GM12873 (cell line): ENCODE results near the gene GNPTAB.

ENCODE experiments used
- TF ChIP-seq, protein P1 (sequence below): IDR thresholded peaks from 2 replicates; pipeline ENCODE4 v1.5.1; 2012; ENCODE audit warnings: low read depth, mild to moderate bottlenecking, moderate library complexity, low read length, control low read depth; ENCODE audit not compliant: insufficient read depth; ENCODE audit errors: missing control alignments

The GNPTAB gene

GRCh38 chr12:101727098-101727497 is 103.7 kb downstream of the GNPTAB start:
- TF ChIP-seq, protein P1, sequence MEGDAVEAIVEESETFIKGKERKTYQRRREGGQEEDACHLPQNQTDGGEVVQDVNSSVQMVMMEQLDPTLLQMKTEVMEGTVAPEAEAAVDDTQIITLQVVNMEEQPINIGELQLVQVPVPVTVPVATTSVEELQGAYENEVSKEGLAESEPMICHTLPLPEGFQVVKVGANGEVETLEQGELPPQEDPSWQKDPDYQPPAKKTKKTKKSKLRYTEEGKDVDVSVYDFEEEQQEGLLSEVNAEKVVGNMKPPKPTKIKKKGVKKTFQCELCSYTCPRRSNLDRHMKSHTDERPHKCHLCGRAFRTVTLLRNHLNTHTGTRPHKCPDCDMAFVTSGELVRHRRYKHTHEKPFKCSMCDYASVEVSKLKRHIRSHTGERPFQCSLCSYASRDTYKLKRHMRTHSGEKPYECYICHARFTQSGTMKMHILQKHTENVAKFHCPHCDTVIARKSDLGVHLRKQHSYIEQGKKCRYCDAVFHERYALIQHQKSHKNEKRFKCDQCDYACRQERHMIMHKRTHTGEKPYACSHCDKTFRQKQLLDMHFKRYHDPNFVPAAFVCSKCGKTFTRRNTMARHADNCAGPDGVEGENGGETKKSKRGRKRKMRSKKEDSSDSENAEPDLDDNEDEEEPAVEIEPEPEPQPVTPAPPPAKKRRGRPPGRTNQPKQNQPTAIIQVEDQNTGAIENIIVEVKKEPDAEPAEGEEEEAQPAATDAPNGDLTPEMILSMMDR, result no peak

DNA sequence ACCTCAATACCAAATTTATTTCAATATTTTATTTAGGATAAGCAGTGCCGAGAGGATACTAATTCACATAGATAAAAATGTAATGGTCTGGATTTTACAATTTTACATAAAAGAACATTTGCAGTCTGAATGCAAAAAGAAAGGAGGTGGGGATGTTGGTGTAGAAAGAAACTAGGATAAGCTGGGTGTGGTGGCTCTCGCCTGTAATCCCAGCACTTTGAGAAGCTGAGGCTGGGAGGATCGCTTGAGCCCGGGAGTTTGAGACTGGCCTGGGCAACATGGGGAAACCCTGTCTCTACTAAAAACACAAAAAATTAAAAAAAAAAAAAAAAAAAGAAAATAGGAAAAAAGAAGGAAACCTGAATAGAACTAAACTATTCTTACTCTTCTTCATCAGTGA is 108.4 kb downstream of the GNPTAB start:
- TF ChIP-seq, protein P1, result no peak

DNA sequence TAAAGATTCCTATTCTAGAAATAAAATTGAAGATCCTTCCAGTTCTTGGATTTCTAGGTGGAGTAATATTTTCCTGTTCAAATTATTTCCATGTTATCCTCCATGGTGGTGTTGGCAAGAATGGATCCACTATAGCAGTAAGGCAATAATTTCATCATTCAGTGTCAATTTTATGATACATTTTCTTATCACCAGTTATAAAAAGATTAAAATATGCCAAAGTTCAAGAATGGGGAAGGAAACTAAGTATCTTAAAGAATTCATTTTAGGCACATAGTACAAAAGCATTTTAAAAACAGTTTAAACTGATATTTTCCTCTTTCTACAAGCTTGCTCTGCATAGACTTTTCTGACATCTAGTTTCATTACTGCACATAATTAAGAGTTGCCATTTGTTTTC is 110.6 kb downstream of the GNPTAB start:
- TF ChIP-seq, protein P1, result no peak

DNA sequence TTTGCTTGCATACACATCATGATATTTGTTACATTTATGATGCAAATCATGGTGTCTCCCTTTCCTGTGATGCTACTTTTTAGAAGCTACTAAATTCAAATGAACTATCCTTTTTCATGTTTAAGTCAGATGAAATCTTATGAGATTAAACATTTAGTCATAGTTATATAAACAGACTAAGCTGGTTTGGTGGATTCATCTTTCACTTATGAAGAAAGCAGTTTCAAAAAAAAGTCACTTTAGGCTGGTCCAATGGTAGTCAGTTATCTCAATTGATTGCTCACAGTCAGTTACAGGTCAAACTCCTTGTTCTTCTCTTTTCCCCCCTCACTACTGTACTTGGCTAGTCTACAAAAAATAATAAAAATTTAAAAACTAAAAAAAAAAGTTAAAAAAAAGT is 111.2 kb downstream of the GNPTAB start:
- TF ChIP-seq, protein P1, result no peak

DNA sequence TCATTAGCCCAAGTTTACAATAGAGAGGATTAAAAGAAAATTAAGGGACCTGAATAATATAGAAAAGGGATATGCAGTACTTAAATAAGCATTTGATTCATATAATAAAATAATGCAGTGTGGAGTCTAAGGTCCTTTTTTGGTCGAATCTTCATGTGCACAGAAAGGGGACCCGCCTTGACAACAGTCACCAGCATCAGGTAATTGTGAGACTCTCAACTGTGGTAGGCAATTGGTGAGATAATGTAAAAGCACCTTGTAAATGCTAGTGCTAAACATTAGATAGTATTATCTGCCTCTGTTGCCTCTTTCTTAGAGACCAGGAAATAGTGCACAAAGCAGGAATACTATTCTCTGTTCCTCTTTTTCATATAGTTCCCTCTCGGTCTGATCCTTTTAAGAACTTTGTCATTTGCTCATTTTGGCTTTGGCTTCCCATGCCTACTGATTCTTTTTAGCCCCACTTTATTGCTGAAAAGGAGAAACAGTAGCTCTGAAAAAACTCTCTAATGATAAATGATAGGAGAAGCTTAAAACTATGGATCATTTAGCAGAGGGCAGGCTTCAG is 115.8 kb downstream of the GNPTAB start:
- TF ChIP-seq, protein P1, result no peak

- TF ChIP-seq, protein P1, result no peak
Measured at GRCh38 chr12:101713930-101714329, 116.8 kb downstream of the GNPTAB start.

DNA sequence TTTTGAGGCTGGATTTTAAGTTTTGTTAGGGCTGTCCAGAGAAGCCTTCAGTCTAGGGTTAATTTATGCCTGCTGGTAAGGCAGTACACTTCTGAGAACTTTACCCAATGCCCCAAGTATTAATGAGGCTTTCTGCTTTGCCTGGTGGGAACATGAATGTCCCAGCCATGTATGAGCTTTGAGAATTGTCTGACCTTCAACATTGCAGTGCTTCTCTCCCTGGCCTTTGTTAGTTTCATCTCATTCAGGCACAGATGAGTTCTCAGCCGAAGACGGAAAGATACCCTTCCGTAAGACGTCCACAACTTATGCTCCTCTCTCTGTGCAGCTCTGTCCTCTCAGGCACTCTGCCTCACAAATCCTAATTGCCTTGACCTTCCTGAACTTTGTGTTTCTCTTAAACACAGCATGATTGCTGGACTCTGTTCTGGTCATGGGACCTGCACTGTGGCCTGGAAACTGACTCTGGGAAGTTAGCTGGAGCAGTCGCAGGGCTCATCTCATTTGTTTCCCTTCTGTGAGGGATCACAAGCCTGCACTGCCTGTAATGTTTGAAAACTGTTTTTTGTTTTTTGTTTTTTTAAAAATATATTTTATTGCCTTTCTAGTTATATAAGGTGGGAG is 117.6 kb downstream of the GNPTAB start:
- TF ChIP-seq, protein P1, result no peak

- TF ChIP-seq, protein P1, result no peak
Measured at GRCh38 chr12:101710288-101710687, 120.5 kb downstream of the GNPTAB start.
